ENCODE results near the gene SELENOK.

SELENOK gene

GRCh38 chr3:53883008-53883407 is 8.7 kb downstream of the SELENOK start:
- TF ChIP-seq RAD21 (IDR thresholded peaks at IDR 0.05; ENCODE audit: low read depth) = no peak
- no peak for TF ChIP-seq CREB1 (IDR thresholded peaks at IDR 0.05; ENCODE audit: low read depth)
- TF ChIP-seq MAX (IDR thresholded peaks at IDR 0.05) = no peak
- no peak for TF ChIP-seq YY1 (IDR thresholded peaks at IDR 0.05; ENCODE audit: low read depth)

DNA sequence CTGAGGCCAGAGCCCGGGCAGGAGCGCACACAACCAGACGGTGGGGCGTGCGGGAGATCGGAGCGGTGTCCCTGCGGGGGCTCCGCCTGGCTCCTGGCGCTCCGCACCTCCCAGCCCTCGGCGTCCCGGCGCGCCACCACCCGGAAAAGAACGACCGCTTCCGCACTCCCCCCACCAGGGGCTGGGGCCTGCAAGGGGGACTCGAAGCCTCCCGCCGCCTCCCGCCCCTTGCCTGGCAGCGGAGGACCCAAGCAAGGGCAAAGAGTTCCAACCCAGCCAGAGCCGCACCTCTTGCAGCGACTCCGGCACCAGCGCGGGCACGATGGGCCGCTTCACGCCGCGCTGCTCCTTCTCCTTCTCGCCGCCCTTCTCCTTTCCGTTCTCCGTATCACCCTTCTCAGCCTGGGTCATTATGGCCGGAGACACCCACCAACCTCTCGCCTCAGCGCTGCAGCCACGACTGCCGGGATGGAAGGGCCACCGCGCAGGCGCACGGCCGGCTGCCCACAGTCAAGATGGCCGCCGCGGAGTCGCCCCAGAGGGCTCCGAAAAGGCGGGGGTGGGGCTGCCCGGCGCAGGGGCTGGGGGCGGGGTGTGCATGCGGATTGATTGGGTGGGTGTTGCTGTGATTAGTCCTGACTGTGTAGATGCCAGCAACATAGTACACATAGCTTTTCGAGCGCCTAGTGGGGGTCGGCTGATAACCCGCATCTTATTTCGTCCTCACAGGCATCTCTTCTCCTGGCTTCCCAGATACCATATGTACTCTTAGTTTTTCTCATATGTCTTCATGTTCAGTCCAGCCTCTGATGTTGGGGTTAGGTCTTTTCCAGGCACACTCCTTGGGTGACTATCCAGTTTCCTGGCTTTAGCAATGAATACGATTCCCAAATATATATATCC is 9.7 kb downstream of the SELENOK start, which contains the start of gene ACTR8:
Gene ACTR8, minus strand, starts transcription at position 462 of the 903 bp plus-strand sequence. Its CDS starts 51 bp downstream, at position 411.
- TF ChIP-seq TCF12 (IDR thresholded peaks at IDR 0.05; ENCODE audit: low read depth) (no peak), TAF1 (IDR thresholded peaks at IDR 0.05; ENCODE audit: low read depth) (peak; percentile 91), YY1 (IDR thresholded peaks at IDR 0.05; ENCODE audit: low read depth) (peak; percentile 97), USF1 (IDR thresholded peaks at IDR 0.05) (no peak), TEAD4 (IDR thresholded peaks at IDR 0.05) (no peak), EP300 (IDR thresholded peaks at IDR 0.05; ENCODE audit: borderline replicate concordance) (no peak), NFIC (IDR thresholded peaks at IDR 0.05) (no peak), ZBTB7A (IDR thresholded peaks at IDR 0.05; ENCODE audit: low read depth) (no peak), FOXM1 (IDR thresholded peaks at IDR 0.05; ENCODE audit: borderline replicate concordance, low read depth) (no peak), REST (IDR thresholded peaks at IDR 0.05; ENCODE audit: low read depth) (no peak), CEBPB (IDR thresholded peaks at IDR 0.05) (no peak), RAD21 (IDR thresholded peaks at IDR 0.05; ENCODE audit: low read depth) (no peak), CREB1 (IDR thresholded peaks at IDR 0.05; ENCODE audit: low read depth) (no peak), MAX (IDR thresholded peaks at IDR 0.05) (no peak; the same call in 1 of the 2 replicates), EGR1 (IDR thresholded peaks at IDR 0.05) (peak; percentile 40; the same call in 1 of the 2 replicates)

- no peak for TF ChIP-seq CREB1 (IDR thresholded peaks at IDR 0.05; ENCODE audit: low read depth)
Measured at GRCh38 chr3:53880396-53881345, 11.0 kb downstream of the SELENOK start.

DNA sequence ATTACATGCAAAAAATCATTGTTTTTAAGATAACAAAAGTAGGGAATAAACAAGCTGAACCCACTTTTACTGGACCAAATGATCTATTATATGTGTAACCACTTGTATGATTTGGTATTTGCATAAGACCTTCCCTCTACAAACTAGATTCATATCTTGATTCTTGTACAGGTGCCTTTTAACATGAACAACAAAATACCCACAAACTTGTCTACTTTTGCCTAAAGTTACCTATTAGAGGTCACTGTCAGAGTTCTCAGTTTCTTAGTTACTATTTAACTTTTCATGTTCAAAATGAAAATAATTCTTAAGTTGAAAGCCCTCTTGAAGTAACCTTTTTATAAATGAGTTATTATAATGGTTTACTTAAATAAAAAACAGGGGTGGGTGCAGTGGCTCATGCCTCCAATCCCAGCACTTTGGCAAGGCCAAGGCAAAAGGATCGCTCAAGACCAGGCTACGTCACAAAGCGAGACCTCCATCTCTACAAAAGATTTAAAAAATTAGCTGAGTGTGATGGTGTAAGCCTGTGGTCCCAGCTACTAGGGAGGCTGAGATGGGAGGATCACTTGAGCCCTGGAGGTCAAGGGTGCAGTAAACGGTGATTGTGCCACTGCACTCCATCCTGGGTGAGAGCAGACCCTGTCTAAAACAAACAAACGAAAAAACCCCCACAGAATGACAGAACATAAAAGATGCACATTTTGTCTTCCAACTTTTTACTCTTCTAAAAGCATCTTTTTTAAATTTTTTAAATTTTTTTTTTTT is 25.7 kb downstream of the SELENOK start:
- TF ChIP-seq EP300 (IDR thresholded peaks at IDR 0.05; ENCODE audit: borderline replicate concordance) = no peak
- TF ChIP-seq REST (IDR thresholded peaks at IDR 0.05; ENCODE audit: low read depth) = no peak
- TF ChIP-seq USF1 (IDR thresholded peaks at IDR 0.05) = no peak
- TF ChIP-seq EGR1 (IDR thresholded peaks at IDR 0.05) = no peak
- no peak for TF ChIP-seq YY1 (IDR thresholded peaks at IDR 0.05; ENCODE audit: low read depth)
- TF ChIP-seq CREB1 (IDR thresholded peaks at IDR 0.05; ENCODE audit: low read depth) = no peak

DNA sequence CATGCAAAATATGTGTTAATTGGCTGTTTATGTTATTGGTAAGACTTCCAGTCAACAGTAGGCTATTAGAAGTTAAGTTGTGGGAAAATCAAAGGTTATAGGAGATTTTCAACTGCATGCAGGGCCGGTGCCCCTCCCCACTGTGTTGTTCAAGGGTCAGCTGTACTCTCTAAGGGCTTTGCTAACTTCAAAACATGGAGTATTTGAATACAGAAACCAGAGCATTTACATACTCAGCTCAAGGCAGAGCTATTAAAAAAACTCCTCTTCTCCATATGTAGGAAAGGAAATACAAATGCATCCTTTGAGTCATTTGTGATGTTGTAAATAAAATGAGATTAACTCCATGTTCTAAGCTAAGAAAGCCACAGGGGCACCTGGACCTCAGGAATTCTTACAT is 28.5 kb downstream of the SELENOK start:
- TF ChIP-seq TEAD4 (IDR thresholded peaks at IDR 0.05) (no peak), EP300 (IDR thresholded peaks at IDR 0.05; ENCODE audit: borderline replicate concordance) (no peak), CREB1 (IDR thresholded peaks at IDR 0.05; ENCODE audit: low read depth) (no peak), TAF1 (IDR thresholded peaks at IDR 0.05; ENCODE audit: low read depth) (no peak)
